GM13977 (cell line): Measurements from ENCODE around the gene HEPN1.

Source experiments
- DNase-seq: peaks from one replicate; pipeline ENCODE4 v3.0.0; 2012; ENCODE audit warnings: low spot score
- in situ Hi-C: fragments of 300-500 bp; cut with MboI; formaldehyde crosslinking; loops from one replicate; pipeline ENCODE4 v1.12.0; 2022; ENCODE audit warnings: low sequenced_read_pairs, low pct_unique_long_range_greater_than_20kb, mixed read lengths, inconsistent platforms; ENCODE audit not compliant: unreplicated experiment
- TF ChIP-seq, protein P1 (sequence below): IDR thresholded peaks from 2 replicates; pipeline ENCODE4 v1.5.1; 2012; ENCODE audit warnings: mild to moderate bottlenecking, control low read depth; ENCODE audit not compliant: insufficient read depth; ENCODE audit errors: extremely low read depth, missing control alignments

The HEPN1 gene

DNA sequence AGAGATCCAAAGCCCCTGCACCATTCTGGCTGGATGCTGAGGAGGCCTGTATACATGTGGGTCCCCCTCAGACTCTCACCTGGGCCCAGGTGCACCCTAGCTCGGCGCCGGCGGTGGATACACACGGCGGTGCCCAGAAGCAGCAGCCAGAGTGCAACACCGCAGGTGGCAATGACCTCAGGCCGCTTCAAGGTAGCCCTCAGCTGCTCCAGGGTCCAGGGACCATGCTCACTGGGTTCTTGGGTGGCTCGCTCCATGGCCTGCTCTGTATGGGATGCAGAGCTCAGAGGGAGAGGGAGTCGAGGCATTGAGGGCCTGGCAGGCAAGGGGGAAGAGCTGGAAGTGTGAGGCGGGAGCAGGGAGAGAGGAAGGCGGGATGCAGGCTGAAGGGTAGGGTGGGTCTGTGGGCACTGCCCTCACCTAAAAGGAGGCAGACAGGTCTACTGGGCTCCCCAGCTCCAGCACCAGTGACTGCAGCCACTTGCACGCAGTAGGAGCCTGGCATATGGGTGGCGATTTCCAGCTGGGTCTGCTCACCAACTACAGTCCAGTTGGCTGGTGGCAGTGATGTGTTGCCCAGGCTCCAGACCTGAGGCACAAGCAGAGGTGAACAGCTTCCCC lies 25.2 kb upstream of the HEPN1 start:
- TF ChIP-seq, protein P1, sequence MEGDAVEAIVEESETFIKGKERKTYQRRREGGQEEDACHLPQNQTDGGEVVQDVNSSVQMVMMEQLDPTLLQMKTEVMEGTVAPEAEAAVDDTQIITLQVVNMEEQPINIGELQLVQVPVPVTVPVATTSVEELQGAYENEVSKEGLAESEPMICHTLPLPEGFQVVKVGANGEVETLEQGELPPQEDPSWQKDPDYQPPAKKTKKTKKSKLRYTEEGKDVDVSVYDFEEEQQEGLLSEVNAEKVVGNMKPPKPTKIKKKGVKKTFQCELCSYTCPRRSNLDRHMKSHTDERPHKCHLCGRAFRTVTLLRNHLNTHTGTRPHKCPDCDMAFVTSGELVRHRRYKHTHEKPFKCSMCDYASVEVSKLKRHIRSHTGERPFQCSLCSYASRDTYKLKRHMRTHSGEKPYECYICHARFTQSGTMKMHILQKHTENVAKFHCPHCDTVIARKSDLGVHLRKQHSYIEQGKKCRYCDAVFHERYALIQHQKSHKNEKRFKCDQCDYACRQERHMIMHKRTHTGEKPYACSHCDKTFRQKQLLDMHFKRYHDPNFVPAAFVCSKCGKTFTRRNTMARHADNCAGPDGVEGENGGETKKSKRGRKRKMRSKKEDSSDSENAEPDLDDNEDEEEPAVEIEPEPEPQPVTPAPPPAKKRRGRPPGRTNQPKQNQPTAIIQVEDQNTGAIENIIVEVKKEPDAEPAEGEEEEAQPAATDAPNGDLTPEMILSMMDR = no peak
- in situ Hi-C loops = no loop called here
- DNase-seq = no peak

DNA sequence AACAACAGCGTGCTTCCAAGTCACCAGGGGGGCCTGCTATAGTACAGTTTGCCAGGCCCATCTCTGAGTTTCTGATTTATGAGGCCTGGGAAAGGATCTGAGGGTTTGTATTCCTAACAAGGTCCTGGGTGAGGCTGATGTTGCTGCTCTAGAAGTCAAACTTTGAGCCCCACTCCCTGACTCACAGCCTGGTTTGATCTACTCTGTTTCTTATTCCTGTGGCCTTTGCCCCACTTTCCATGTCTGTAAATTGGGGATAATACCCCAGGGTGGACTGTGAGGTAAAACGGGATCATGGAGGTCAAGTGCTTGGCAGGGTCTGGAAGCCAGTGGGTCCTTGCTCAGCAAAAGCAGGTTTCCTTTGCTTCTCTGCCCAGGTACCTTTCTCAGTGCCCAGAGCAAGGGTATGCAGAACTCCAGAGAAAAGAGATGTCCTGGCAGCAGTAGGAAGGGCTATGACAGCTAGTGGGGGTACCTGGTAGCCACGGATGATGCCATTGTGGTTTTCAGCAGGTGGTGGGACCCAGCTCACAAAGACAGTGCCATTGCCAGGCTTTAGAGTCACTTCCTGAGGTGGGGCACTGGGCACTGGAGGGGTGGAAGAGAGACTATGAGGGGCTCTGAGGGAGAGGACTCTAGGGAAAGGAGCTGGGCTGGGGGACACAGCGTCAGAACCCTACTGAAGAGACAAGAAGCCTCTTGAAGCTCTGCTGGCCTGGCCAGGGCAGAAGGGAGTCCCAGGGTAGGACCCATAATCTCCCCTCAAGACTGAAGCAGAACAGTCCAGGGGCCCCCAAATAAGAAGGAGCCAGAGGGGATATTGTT lies 24.2 kb upstream of the HEPN1 start:
- in situ Hi-C loops = no loop called here
- TF ChIP-seq, protein P1 = no peak
- no peak for DNase-seq

DNA sequence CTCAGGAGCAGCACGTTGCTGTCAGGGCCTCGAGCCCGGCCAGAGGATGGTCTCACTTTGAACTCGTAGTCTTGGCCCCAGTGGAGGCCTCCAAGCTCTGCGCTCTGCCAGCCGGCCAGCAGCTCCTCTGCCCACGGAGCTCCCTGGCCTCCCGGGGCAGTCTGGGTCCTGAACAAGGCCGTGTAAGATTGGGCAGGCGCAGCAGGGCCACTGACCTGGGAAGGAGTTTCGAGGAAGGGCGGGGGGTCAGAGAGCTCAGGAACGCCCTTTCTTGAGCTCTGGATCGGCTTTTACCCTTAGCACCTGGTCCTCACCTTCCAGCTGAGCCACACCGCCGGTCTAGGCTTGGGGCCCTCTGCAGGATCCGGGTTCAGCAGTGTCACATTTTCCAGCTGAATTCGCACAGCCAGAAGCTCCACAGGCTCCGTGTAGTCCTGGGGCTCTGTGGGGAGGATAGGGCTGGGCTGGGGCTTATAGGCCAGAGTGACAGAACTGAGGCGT lies 23.5 kb upstream of the HEPN1 start:
- no peak for DNase-seq
- in situ Hi-C loops = no loop called here
- TF ChIP-seq, protein P1 = no peak

DNA sequence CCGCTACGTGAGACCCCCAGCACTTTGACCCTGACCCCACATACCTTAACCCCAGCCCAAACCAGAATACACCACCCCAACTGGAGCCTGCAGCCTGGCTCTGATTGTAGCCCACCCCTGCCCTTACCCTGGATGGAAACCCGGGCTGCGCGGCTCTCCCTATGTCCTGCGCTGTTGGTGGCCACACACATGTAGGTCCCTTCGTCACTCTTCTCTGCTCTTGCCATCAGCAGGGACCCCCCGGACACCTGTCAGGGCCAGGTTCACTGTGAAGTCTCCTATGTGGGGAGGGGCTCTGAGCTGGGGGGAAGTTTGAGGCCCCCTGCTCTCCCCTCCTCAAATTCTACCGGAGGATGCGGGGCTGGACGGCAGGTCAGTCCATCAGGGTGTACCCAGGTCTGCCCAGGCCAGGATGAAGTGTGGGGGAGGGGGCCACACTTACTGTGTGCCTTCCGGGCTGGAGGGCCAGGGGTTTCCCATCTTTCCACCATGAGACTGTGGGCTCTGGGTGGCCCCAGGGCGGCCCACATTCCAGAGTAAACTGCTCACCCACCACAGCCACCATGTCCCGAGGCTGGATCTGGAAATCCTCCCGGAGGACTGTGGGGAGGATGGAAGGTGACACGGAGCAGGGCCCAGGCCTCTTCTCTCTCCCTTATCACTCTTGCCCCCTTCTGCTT lies 22.8 kb upstream of the HEPN1 start:
- no peak for DNase-seq
- TF ChIP-seq, protein P1 = no peak
- in situ Hi-C loops = no loop called here

DNA sequence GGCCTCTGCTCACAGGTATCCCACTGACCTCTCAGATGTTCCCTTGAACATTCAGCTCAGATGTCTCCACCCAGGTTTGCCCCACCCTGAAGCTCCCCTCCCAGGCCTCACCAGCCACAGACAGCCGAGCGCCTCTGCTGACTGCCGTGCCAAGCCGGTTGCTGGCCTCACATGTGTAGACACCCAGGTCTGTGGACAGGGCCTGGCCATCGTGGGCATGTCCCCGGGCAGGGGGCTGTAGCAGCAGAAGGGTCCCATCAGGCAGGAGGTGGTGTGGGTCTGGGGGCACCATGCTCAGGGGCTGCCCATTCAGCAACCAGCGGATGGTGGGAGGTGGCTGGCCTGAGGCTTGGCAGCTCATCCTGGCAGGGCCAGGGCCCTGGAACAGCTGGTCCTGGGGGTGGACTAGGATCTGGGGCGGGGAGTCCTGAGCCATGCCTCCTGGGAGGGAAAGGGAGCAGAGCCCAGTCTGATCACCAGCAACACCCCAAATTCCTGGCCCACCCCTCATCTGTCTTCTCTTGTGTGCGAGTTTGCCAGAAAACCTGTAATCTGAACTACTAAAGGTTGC lies 22.1 kb upstream of the HEPN1 start:
- TF ChIP-seq, protein P1 = no peak
- in situ Hi-C loops = no loop called here
- no peak for DNase-seq

DNA sequence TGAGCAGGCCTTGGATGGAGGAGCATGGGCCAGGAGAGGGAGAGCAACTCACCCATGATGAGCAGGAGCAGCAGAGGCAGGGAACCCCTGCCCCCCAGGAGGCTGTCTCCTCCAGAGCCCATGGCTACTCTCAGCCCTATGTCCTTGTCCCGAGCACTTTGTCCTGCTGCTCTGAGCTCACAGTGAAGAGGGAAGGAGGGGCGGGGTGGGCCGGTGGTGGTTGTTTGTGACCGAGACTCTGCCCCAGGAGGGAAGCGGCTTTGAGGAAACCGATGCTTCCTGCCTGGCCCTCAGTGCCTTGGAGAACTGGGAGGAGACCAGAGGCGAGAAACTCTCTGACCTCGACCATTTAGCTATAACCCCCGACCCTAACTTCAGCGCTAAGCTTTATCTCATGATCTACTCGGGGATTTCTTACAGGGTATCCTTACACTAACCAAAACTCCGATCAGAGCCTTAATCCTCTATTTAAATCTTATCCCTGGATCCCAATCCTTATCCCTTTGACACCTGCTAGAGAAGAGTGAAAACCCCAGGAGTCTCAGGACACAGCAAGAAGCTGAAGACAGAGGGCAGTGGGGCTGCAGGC lies 21.3 kb upstream of the HEPN1 start, which contains the start of gene ROBO4:
Gene ROBO4, minus strand, starts transcription at position 192 of the 589 bp plus-strand sequence. Its CDS starts 70 bp downstream, at position 122.
- no peak for DNase-seq
- TF ChIP-seq, protein P1 = no peak
- in situ Hi-C loops = no loop called here
